Stimulated activated CD8-positive, alpha-beta memory T cell treated with anti-CD3 and anti-CD28 coated beads, Interleukin-15, amount 100 ng/mL, for 48 hours (primary cell): ENCODE measurements around the gene F3.

ENCODE experiments used
- DNase-seq, 2 donors: peaks; one replicate each; pipeline ENCODE4 v3.0.0-alpha.2; 2020; ENCODE audit warnings: low read depth in 2 of 2

Gene F3

GRCh38 chr1:94552071-94552586 lies 10.6 kb upstream of the F3 start:
- no peak for DNase-seq

DNA sequence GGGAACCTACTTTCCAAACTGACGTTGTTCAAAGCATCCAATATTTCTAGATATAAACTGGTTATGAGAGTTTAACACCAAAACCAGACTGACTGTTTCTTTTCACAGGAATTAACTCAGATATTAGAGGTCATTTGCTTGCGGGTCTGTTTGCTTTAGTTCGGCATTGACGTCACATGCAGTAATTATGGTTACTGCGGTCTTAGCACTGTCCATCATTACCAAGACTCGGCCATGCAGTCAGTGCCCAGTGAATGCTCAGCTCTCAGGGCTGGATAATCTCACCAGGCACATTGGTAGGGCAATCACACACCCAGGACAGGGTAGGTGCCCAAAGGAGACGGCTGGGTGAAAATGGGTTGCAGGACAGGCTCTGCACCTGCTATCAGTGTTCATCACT lies 9.9 kb upstream of the F3 start:
- DNase-seq, result no peak

GRCh38 chr1:94550800-94551241 lies 9.3 kb upstream of the F3 start:
- no peak for DNase-seq

- DNase-seq, result no peak
Measured at GRCh38 chr1:94550396-94550795, 8.8 kb upstream of the F3 start.

DNA sequence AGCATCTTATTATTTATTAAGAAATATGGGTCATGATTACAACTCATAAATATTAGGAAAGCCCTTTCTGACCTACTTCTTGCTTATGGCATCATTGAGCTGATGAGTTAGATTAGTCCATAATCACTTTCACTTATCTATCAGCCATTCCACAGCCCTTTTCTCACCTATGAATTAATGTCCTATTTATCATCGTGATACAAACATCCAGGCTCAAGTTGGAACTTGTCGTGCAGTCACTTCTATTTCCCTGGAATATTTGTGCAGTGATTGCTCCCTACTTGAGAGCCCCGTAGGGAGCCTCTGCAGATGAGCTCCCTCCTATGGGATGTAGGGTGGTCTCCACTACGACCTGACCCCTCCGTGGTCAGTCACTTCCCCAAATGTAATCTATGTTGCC lies 8.1 kb upstream of the F3 start:
- no peak for DNase-seq

DNA sequence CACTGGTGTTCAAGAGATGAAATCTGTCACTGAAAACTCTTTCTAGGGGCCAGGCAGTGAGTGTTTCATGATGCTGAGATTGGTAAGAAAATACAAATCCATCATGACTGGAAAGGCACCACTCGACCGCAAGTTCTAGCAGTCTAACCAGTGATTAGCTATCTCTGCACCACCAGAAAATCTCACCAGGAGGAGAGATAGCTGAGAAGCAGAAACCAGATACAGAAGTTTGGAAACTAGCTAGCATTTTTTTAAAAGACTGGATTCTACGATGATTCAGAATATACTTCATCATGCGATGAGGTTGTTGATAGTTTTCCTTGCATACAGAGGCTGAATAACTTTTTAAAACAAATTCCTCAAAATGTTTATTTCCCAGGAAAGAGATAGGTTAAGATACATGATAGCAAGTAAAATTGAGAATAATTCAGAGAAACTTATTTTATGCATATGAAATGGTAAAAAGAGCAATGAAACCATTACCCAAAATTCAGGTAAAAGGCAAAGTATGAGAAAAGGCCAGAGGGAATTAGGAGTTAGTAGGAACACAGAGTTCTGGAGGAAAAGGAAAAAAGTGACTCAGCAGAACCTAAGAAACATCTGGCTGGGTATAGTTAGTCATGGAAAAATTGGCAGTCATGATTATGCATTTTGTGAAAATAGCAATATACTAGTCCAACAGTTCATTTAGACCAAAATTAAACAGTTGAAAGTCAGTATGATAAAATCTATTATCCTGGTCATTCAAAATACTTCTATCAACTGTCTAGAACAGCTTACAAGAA lies 3.3 kb upstream of the F3 start:
- DNase-seq, result no peak

- no peak for DNase-seq
Measured at GRCh38 chr1:94543893-94544635, 2.5 kb upstream of the F3 start.

DNA sequence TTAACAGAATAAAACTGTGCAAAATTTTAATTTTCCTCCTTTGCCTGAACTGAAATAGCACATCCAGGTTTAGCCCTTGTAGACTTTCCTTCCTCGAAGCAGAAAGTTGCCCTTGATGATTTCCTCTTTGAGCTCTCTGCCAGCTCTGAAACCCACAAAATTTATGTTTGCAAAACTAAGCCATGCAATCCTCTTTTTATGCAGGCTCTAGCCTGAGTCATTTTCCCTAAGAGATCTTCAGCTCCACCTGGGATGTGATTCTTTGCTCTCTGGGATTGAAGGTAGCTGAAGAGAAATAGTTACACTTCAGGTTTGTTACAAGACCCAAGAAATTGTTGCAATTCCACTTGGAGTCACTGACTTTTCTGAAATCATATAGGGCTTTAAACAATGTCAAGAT lies 1.4 kb upstream of the F3 start:
- DNase-seq, result no peak

- no peak for DNase-seq
Measured at GRCh38 chr1:94542088-94542870, 720 bp upstream of the F3 start.

DNA sequence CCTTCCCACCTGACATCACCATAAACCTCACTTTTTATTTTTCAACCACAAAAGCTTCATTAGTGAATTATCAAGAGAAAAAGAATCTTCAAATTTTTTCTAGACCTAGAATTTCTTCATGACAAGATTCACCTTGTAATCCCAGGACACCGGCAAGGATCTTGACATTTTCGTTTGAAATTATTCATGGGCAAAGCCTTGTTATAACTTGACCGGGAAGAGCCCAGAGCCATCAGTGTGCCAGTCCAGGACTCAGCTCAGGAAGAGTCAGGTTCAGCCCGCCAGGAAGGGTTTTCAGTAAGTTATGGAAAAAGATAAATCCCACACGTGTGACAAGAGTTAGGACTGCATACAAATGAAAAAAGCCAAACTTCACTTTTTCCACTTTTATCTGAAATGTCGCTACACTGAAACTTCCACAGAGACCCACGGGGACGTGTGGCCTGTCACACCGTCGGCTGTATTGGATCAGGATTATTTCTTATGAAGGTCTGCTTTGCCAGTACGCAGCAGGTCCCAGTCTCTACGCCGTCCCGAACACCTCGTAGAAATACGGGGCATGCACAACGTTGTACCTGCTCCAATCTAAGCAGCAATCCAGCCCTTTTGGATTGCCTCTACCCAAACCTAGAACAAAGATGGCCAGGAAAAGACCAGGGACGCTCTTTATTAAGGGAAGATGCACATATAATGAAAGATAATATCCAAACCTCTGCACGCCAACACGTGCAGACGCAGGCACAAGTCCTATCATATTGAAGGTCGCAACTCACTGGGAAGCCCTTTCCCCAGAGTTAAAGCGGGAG lies 916 bp downstream of the F3 start:
- DNase-seq, result no peak

DNA sequence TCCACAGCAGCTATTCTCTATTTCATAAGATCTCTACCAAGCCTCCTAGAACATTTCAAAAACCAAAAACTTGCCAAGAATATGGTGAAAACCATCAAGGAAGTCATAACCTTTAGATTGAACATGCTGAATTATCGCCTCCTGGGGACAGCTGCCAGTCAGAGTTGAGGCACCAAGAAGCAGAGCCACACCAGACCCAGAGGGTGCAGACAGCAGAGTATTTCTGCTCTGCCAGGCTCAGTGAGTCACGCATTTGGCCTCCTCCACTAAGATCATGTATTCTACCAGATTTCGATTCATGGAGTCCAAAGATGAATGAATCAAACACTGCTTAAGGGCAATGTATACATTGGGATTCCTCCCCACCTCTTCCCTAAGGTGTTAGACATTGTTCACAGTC lies 2.1 kb downstream of the F3 start:
- no peak for DNase-seq

GRCh38 chr1:94538243-94538827 lies 3.2 kb downstream of the F3 start:
- no peak for DNase-seq

DNA sequence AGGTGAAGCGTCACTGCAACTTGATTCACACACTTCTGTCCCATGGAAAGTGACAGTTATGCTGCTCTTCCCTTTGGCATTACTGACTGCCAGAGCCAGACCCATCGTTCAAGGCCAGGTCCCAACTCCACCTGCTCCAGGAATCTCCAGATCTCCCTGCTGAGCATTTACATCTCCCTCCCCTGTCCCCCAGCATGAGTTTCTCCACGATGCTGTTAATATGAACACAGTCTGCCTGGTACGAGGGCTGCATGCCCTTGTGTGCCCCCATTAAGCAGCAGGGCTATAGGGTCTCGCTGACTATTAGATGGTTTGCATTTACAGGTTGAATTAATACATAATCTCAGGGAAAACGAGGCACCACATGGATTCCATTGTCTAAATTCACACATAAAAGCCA lies 4.3 kb downstream of the F3 start:
- DNase-seq, result no peak

DNA sequence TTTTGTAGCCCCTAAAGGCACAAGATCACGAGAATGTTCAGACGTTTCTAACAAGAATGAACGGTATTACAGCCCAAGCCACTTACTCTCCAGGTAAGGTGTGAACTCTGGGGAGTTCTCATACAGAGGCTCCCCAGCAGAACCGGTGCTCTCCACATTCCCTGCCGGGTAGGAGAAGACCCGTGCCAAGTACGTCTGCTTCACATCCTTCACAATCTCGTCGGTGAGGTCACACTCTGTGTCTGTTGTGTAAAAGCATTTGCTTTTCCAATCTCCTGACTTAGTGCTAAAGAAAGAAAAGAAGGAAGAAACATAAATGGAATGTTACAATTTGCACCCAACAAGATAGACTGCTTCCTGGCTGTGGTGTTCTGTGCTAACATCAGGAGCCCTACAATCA lies 5.7 kb downstream of the F3 start:
- no peak for DNase-seq

DNA sequence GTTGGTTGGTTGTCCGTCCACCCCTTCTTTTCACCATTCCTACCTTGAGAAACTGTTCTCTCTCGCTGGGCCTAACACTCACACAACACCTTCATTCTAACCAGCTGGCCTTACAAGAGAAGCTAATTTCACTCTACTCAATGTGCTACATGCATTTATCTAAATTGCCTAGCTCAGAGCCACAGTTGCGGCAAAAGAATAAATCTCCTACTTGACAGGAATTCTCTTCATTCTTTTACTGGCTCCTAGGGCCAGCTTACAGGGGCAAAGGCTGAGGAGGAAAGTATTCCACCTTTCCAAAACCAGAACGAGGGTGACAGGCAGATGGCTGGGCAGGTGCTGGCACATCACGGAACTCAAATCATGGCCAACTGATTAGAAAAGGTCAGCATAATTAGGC lies 6.5 kb downstream of the F3 start:
- no peak for DNase-seq

DNA sequence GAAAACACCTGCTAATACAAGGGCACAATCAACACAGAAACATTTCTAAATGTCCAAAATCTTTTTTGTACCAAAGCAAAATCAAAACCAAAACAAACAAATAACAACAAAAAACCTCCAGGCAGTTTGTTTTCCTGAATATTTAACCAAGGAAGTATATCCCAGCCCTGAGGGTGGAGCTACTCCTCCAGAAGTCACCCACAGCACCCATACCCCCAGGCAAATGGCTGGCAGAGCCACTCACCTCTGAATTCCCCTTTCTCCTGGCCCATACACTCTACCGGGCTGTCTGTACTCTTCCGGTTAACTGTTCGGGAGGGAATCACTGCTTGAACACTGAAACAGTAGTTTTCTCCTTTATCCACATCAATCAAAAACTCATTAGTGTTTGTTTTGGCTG lies 9.5 kb downstream of the F3 start:
- DNase-seq, result no peak

DNA sequence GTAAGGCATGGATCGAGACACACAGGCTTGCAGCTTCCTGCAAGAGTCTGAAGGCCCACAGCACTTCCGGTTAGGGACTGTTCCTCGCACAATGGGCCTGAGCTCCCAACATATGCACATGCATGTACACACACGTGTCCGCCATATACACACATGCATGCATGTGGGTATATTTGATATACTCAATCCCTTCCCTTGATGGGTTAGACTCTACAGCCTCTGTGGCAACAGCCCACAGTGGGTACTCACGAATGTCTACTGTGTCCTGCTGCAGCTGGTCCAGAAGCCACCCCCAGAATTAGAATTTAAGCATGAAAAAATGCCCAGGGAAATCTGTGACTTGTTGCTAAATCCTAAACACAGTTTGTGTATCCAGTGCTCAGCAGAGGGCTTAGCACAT lies 9.9 kb downstream of the F3 start:
- DNase-seq, result no peak

- no peak for DNase-seq
Measured at GRCh38 chr1:94530373-94530878, 11.1 kb downstream of the F3 start.

DNA sequence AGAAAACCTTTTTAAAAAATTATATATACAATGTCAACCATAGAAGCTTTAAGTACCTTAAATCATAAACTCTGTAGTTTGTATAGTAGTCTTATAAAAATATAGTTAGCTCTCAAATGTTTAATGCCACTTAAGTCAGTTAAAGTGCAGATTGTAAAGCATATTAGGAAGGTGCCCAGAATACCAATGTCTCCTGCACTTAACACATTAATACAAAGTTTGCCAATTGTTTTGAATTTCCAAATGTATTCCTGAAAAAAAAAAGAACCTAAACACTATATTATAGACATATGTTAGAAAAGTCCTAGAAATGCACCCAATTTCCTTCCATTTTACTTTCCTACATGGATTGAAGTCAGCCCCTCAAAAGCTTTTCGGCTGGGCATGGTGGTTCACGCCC lies 12.1 kb downstream of the F3 start:
- no peak for DNase-seq

DNA sequence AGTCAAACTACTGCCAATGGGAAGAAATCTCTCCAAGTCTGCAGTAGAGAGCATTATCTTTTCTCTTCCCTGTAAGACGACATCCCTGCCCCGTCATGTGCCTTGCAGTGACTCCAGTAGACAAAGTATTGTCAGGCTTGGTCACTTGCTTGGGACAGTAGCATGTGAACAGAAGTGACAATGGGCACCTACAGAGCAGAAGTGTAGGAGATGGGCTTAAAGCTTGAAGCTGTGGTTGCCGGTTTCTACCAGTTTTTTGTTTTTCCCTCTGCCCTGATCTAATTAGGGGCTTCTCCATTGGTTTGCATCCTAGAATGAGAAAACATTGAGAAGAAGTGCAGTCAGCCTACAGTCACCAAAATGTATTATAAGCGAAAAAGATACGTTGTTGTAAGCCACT lies 12.7 kb downstream of the F3 start:
- no peak for DNase-seq

GRCh38 chr1:94528299-94528698 lies 13.3 kb downstream of the F3 start:
- DNase-seq, result no peak
